Measurements from ENCODE around the gene PMPCA. TPM values are rescaled to one million over a fixed set of nuclear protein-coding genes. Genes with fewer than 3 reads are reported as not detected.
"Not testable (repeated sequence)": the region's sequence is repeated elsewhere in the genome, so short reads cannot be mapped to it uniquely, and the experiment has no call there.

The PMPCA gene
- total and polyA plus RNA-seq, 8 donors, result 25.8 to 121 (median 51.3) TPM

- Histone ChIP-seq H3K4me3 (no peak overlapping the region), H3K9me3 (no peaks in the 10 kb centered on the region), H3K27ac (no peak overlapping the region), H3K36me3 (peaks cover 32 to 63% (median 60%) of the 10 kb centered on the region in 4 donors), H3K27me3 (no peaks in the 10 kb centered on the region), H3K4me1 (peaks cover 11 to 22% (median 19%) of the 10 kb centered on the region in 4 donors)
- 84 to 89% (median 89%) methylated on average over 18 to 32 of the region's 32 CpGs for WGBS, 5 donors
- DNase-seq, result no peak
- intact Hi-C loops (cut with DNase I; ENCODE audit: low total_unique reads), result loop anchor here (10.0 kb wide), 1 partner anchor 69 kb away; no protein-coding TSS in a partner anchor
- no peak for TF ChIP-seq POLR2AphosphoS5 (IDR thresholded peaks at IDR 0.05)
- no peak for TF ChIP-seq EP300 (IDR thresholded peaks at IDR 0.05)
- no peak for TF ChIP-seq POLR2A (IDR thresholded peaks at IDR 0.05)
These were observed 6.3 kb upstream of the PMPCA start for GRCh38 chr9:136403915-136404800.

DNA sequence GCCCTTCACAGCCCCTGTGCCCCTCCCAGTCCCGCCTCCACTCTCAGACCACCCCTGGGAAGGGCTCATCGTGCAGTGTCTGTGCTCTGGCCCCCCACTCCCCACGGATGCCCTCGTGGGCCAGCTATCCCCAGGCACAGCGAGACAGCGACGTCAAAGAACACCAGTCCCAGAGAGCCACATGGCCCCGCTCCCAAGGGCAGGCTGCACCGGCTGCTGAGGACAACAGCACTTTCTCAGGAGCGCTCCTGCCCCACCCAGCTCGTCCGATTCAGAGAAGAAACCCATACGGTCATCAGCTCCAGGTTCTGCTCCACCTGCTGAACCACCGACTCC is 5.7 kb upstream of the PMPCA start:
- WGBS, 5 donors, result 90 to 93% (median 92%) methylated on average over 14 of the region's 14 CpGs
- Histone ChIP-seq H3K27me3 (no peaks in the 10 kb centered on the region), H3K27ac (no peak overlapping the region), H3K9me3 (no peaks in the 10 kb centered on the region), H3K36me3 (peaks cover 32 to 63% (median 60%) of the 10 kb centered on the region in 4 donors), H3K4me1 (peaks cover 13 to 23% (median 20%) of the 10 kb centered on the region in 4 donors), H3K4me3 (no peak overlapping the region)
- DNase-seq, result no peak
- no peak for TF ChIP-seq POLR2AphosphoS5 (IDR thresholded peaks at IDR 0.05)
- TF ChIP-seq CTCF (IDR thresholded peaks at IDR 0.05), result no peak
- TF ChIP-seq POLR2A (IDR thresholded peaks at IDR 0.05), result no peak
- no peak for TF ChIP-seq EP300 (IDR thresholded peaks at IDR 0.05)
- intact Hi-C loops (cut with DNase I; ENCODE audit: low total_unique reads), result loop anchor here (10.0 kb wide), 1 partner anchor 70 kb away; no protein-coding TSS in a partner anchor

- TF ChIP-seq POLR2AphosphoS5 (IDR thresholded peaks at IDR 0.05) (no peak), EP300 (IDR thresholded peaks at IDR 0.05) (no peak), CTCF (IDR thresholded peaks at IDR 0.05) (no peak), POLR2A (IDR thresholded peaks at IDR 0.05) (no peak)
- intact Hi-C loops (cut with DNase I; ENCODE audit: low total_unique reads), result loop anchor here (10.0 kb wide), 1 partner anchor 71 kb away; no protein-coding TSS in a partner anchor
- H3K27ac ChIP-seq, result no peak overlapping the region
- no peaks in the 10 kb centered on the region for H3K27me3 ChIP-seq
- DNase-seq, result no peak
- H3K4me3 ChIP-seq, result no peak overlapping the region
- peaks cover 13 to 22% (median 18%) of the 10 kb centered on the region in 4 donors for H3K4me1 ChIP-seq
- peaks cover 32 to 63% (median 60%) of the 10 kb centered on the region in 4 donors for H3K36me3 ChIP-seq
- H3K9me3 ChIP-seq, result no peaks in the 10 kb centered on the region
- WGBS, 5 donors, result 83 to 91% (median 86%) methylated on average over 7 of the region's 7 CpGs
These were observed 5.0 kb upstream of the PMPCA start for GRCh38 chr9:136405481-136405880.

DNA sequence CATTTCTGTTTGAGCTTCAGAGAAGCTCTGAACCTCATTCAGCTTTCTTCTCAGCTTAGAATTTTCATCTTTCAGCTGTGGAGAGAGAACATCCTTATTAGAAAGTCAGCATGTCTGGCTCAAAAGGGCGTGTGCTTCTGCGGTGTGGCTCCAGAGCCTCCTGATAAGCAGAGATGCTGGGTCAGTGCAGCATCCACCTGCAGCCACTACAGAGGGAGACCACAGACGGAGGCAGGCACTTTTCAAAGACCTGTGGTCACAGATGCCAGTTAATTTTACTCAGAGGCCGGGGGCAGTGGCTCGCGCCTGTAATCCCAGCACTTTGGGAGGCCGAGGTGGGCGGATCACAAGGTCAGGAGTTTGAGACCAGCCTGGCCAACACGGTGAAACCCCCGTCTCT is 4.6 kb upstream of the PMPCA start:
- 87 to 90% (median 89%) methylated on average over 10 of the region's 10 CpGs for WGBS, 5 donors
- peaks cover 12 to 19% (median 17%) of the 10 kb centered on the region in 4 donors for H3K4me1 ChIP-seq
- H3K9me3 ChIP-seq, DNase-seq, H3K27me3 ChIP-seq, H3K27ac ChIP-seq, H3K4me3 ChIP-seq: not testable (repeated sequence)
- intact Hi-C loops (cut with DNase I; ENCODE audit: low total_unique reads), result loop anchor here (10.0 kb wide), 1 partner anchor 71 kb away; no protein-coding TSS in a partner anchor
- peaks cover 32 to 63% (median 60%) of the 10 kb centered on the region in 4 donors for H3K36me3 ChIP-seq

DNA sequence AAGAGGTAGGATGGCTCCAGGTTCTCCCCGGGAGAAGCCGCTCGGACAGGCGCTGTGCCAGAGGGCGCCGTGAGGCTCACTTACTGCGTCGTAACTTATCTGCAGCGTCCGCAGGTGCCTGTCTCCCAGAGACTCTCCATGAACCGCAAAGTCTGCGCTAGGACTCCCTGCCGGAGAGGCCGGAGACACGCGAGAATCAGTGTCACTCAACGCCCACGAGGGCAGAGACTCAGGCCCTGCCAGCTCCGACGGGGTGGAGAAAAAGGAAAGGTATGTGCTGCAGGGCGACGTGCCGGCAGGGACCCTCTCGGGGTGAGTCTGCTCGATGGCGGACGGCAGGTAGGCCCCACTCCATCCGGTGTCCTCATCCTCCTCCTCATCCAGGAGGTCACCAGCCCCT is 3.4 kb upstream of the PMPCA start:
- 91 to 95% (median 93%) methylated on average over 28 of the region's 28 CpGs for WGBS, 5 donors

More for the DNA sequence above, 3.4 kb upstream of the PMPCA start:
- not testable (repeated sequence) for H3K27ac ChIP-seq, H3K4me3 ChIP-seq, H3K9me3 ChIP-seq, DNase-seq, H3K27me3 ChIP-seq
- peaks cover 32 to 57% (median 55%) of the 10 kb centered on the region in 4 donors for H3K36me3 ChIP-seq
- intact Hi-C loops (cut with DNase I; ENCODE audit: low total_unique reads), result loop anchor here (10.0 kb wide), 1 partner anchor 72 kb away; no protein-coding TSS in a partner anchor
- peaks cover 22 to 30% (median 28%) of the 10 kb centered on the region in 4 donors for H3K4me1 ChIP-seq
